Breast epithelium (tissue), 3 donors: Measurements from ENCODE around the gene RSPO3.

Source experiments
- POLR2AphosphoS5 ChIP-seq, 3 donors: sonication (generic); formaldehyde crosslinking; IDR thresholded peaks; one replicate each; pipeline ENCODE4 v1.6.1; 2017; ENCODE audit warnings: antibody characterized with exemption in 3 of 3
- TF ChIP-seq, protein P1 (sequence below), 3 donors: fragments of 450-650 bp; IDR thresholded peaks; one replicate each; pipeline ENCODE4 v1.5.1; 2016 to 2017; ENCODE audit warnings: antibody characterized with exemption in 3 of 3, mild to moderate bottlenecking in 3 of 3, moderate library complexity in 3 of 3

DNA sequence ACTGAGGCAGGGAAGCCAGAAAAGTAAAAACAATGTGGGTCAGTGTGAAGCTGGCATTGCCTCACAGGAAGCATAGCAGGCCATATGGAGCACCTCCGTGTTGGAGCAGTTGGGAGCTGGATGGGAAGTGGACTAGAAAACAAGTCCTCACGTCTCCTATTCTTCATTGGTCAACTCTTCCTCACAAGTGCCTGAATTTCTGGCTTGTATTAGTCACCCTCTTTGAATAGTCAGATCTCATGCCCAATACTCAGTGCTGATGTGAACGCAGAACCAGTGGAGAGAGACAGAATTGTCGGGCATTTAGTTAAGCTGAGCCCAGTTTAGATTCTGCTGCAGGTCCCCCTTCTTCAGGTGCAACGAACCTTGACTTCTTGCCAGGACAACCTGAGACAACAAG is 22.3 kb upstream of the RSPO3 start:
- TF ChIP-seq, protein P1, sequence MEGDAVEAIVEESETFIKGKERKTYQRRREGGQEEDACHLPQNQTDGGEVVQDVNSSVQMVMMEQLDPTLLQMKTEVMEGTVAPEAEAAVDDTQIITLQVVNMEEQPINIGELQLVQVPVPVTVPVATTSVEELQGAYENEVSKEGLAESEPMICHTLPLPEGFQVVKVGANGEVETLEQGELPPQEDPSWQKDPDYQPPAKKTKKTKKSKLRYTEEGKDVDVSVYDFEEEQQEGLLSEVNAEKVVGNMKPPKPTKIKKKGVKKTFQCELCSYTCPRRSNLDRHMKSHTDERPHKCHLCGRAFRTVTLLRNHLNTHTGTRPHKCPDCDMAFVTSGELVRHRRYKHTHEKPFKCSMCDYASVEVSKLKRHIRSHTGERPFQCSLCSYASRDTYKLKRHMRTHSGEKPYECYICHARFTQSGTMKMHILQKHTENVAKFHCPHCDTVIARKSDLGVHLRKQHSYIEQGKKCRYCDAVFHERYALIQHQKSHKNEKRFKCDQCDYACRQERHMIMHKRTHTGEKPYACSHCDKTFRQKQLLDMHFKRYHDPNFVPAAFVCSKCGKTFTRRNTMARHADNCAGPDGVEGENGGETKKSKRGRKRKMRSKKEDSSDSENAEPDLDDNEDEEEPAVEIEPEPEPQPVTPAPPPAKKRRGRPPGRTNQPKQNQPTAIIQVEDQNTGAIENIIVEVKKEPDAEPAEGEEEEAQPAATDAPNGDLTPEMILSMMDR (IDR thresholded peaks at IDR 0.05) = no peak
- TF ChIP-seq POLR2AphosphoS5 (IDR thresholded peaks at IDR 0.05) = no peak
